OCI-M1 (cell line): ENCODE measurements around the gene GCSAML.
"Not testable (repeated sequence)": the region's sequence is repeated elsewhere in the genome, so short reads cannot be mapped to it uniquely, and the experiment has no call there.

Source experiments
- DNase-seq: peaks from one replicate; lab custom pipeline; 2025; lab: John Stamatoyannopoulos, UW

Gene GCSAML

GRCh38 chr1:247548769-247549182, at the start of gene GCSAML:
Gene GCSAML, plus strand, starts transcription at chr1:247549134. Its CDS starts 58 bp downstream, at chr1:247549192.
- peak; percentile 88 for DNase-seq

- DNase-seq = no peak
Observed at GRCh38 chr1:247500865-247501264, 48.1 kb upstream of the GCSAML start.

GRCh38 chr1:247506831-247507230, 42.1 kb upstream of the GCSAML start:
- no peak for DNase-seq

- no peak for DNase-seq
Observed at GRCh38 chr1:247517795-247518612, 30.9 kb upstream of the GCSAML start.

- DNase-seq = no peak
Observed at GRCh38 chr1:247518613-247518891, 30.4 kb upstream of the GCSAML start.

GRCh38 chr1:247521886-247522285, 27.0 kb upstream of the GCSAML start:
- not testable (repeated sequence) for DNase-seq

- peak; percentile 50 for DNase-seq
Observed at GRCh38 chr1:247528812-247529474, 20.0 kb upstream of the GCSAML start.

GRCh38 chr1:247529771-247530355, 19.1 kb upstream of the GCSAML start:
- DNase-seq = peak; percentile 39

GRCh38 chr1:247530785-247531184, 18.1 kb upstream of the GCSAML start:
- no peak for DNase-seq

GRCh38 chr1:247531937-247532336, 17.0 kb upstream of the GCSAML start:
- peak; percentile 62 for DNase-seq

GRCh38 chr1:247535402-247535801, 13.5 kb upstream of the GCSAML start:
- DNase-seq = peak; percentile 82

- no peak for DNase-seq
Observed at GRCh38 chr1:247536340-247536739, 12.6 kb upstream of the GCSAML start, which contains the start of gene OR2C3. Gene OR2C3, minus strand, starts transcription at chr1:247536440. Its CDS starts 3,929 bp downstream, at chr1:247532511.

GRCh38 chr1:247538561-247538960, 10.4 kb upstream of the GCSAML start:
- no peak for DNase-seq

- DNase-seq = no peak
Observed at GRCh38 chr1:247539215-247539614, 9.7 kb upstream of the GCSAML start.

- DNase-seq = peak; percentile 70
Observed at GRCh38 chr1:247540581-247540980, 8.4 kb upstream of the GCSAML start.

- peak; percentile 51 for DNase-seq
Observed at GRCh38 chr1:247542811-247543210, 6.1 kb upstream of the GCSAML start.

GRCh38 chr1:247548092-247548491, 842 bp upstream of the GCSAML start:
- peak; percentile 98 for DNase-seq

- DNase-seq = peak; percentile 51
Observed at GRCh38 chr1:247551721-247552120, 2.8 kb downstream of the GCSAML start.

GRCh38 chr1:247552231-247552630, 3.3 kb downstream of the GCSAML start:
- DNase-seq = peak; percentile 37

- DNase-seq = peak; percentile 53
Observed at GRCh38 chr1:247557926-247558674, 9.2 kb downstream of the GCSAML start.

GRCh38 chr1:247561711-247562110, 12.8 kb downstream of the GCSAML start:
- no peak for DNase-seq

GRCh38 chr1:247562198-247562597, 13.3 kb downstream of the GCSAML start:
- DNase-seq = no peak
